Measurements from ENCODE around the gene CD300A.

Gene CD300A

GRCh38 chr17:74522381-74523105 lies 56.1 kb downstream of the CD300A start:
- DNase-seq, result no peak

- no peak for DNase-seq
Observed at GRCh38 chr17:74523308-74523707, 56.9 kb downstream of the CD300A start.

- DNase-seq, result no peak
Observed at GRCh38 chr17:74524653-74525464, 58.4 kb downstream of the CD300A start.

- DNase-seq, result no peak
Observed at GRCh38 chr17:74525465-74525725, 59.0 kb downstream of the CD300A start.

GRCh38 chr17:74525781-74526288 lies 59.4 kb downstream of the CD300A start:
- DNase-seq, result no peak

DNA sequence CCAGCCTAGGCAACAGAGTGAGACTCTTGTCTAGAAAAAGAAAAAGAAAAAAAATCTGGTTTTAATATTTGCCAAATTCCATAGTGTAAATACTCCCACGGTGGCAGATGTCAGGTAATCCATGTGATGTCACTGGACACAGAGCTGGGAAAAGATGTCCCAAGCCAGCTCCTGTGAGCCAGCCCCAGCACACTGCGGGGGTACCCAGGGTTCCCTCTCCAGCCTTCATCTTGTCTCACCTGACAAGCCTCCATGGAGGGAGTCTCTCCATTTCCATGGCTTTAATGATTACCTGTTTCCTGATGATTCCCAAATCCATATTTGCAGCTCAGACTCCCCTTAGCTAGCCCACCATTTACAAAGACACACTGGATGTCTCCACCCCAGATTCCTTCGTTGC lies 60.2 kb downstream of the CD300A start:
- no peak for DNase-seq

DNA sequence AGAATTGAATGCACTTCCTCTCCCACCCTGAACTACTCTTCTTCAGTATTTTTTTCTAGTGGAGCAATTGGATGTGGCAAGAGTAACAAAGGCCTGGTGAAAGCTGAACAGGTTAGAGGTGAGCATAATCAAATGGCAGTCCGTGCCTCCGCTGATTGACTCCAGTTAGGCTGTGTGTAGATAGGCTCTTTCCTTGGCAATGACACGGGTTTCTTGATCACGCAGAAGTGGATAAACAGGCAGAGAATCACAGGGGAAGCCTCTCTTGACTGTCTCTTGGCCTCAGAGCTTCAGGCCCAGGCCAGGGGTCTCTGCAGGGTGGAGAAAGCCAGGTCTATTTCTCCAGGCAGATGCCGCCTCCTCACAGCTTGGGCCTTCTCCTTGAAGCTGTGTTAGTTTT lies 60.6 kb downstream of the CD300A start:
- no peak for DNase-seq

GRCh38 chr17:74527756-74528155 lies 61.3 kb downstream of the CD300A start:
- no peak for DNase-seq

DNA sequence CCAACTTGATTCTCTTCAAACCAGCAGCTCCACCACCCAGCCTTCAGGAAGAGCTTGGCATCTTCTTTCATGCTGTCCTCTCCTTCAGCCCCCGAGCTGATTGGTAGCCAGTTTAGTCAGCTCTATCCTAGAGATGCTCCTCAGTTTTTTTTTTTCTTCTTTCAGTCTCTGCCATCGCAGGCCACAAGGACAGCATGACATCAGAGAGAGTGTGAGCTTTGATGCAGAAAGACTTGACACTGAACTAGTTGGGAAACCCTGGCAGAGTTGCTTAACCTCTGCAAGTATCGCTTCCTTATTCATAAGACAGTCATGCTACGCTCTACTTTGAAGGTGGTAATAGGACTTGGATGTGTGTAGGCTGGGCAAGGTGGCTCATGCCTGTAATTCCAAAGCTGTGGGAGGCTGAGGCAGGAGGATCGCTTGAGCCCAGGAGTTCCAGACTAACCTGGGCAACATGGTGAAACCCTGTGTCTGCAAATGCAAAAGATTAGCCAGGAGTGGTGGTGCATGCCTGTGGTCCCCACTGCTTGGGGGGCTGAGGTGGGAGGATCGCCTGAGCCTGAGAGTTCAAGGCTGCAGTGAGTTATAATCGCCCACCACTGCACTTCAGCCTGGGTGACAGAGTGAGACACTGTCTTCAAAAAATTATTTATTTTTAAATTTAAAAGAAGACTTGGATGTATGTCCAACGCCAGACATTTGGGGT lies 62.2 kb downstream of the CD300A start:
- DNase-seq, result no peak

DNA sequence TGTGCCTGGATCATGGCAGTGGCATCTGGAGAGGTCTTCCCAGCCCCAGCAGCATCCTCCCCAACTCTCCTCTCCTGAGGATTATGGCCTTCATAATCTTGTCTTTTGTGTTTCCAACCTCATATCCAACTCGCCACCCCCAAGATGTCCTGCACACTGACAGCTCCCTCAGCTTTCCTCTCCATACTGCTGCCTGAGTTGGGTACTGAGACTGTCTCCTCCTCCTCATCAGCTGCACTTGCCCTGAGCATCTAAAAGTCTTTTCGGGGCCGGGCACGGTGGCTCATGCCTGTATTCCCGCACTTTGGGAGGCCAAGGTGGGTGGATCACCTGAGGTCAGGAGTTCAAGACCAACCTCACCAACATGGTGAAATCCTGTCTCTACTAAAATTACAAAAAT lies 62.8 kb downstream of the CD300A start:
- no peak for DNase-seq

GRCh38 chr17:74530831-74531150 lies 64.4 kb downstream of the CD300A start:
- no peak for DNase-seq

- DNase-seq, result no peak
Observed at GRCh38 chr17:74531231-74531761, 64.9 kb downstream of the CD300A start, which contains the start of gene CD300LB. TSS of gene CD300LB (minus strand) at chr17:74531475. CDS start at chr17:74531350, 125 bp downstream.

GRCh38 chr17:74532115-74532514 lies 65.7 kb downstream of the CD300A start:
- no peak for DNase-seq
